ENCODE data around the gene GABBR2.

The GABBR2 gene

DNA sequence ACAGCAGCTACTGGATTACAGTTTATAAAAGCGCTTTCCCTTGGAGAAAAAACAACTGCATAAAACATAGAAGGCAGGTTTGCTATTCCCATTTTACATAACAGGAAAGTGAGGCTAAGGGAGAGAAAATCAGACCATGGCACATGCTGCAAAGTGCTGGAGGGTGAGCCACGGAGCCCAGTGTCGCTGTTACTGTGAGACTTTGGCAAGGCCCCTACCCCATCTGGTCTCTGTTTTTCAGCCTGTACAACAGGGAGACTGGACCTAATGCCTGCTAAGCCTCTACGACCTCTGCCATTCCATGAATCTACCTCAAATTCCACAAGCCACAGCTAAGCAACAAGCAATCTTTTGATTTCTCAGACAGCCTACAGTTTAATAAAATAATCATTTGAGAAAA lies 139.2 kb downstream of the GABBR2 start:
- POLR2A ChIA-PET (ENCODE audit: low non-redundant PET), result no interaction called here
- H3K27ac ChIP-seq, result no peak overlapping the region
- CTCF ChIA-PET, result no interaction called here
- no peak for DNase-seq (ENCODE audit: low spot score)
- TF ChIP-seq, protein P1, sequence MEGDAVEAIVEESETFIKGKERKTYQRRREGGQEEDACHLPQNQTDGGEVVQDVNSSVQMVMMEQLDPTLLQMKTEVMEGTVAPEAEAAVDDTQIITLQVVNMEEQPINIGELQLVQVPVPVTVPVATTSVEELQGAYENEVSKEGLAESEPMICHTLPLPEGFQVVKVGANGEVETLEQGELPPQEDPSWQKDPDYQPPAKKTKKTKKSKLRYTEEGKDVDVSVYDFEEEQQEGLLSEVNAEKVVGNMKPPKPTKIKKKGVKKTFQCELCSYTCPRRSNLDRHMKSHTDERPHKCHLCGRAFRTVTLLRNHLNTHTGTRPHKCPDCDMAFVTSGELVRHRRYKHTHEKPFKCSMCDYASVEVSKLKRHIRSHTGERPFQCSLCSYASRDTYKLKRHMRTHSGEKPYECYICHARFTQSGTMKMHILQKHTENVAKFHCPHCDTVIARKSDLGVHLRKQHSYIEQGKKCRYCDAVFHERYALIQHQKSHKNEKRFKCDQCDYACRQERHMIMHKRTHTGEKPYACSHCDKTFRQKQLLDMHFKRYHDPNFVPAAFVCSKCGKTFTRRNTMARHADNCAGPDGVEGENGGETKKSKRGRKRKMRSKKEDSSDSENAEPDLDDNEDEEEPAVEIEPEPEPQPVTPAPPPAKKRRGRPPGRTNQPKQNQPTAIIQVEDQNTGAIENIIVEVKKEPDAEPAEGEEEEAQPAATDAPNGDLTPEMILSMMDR (conservative IDR thresholded peaks at IDR 0.05; ENCODE audit: low read depth), result no peak

DNA sequence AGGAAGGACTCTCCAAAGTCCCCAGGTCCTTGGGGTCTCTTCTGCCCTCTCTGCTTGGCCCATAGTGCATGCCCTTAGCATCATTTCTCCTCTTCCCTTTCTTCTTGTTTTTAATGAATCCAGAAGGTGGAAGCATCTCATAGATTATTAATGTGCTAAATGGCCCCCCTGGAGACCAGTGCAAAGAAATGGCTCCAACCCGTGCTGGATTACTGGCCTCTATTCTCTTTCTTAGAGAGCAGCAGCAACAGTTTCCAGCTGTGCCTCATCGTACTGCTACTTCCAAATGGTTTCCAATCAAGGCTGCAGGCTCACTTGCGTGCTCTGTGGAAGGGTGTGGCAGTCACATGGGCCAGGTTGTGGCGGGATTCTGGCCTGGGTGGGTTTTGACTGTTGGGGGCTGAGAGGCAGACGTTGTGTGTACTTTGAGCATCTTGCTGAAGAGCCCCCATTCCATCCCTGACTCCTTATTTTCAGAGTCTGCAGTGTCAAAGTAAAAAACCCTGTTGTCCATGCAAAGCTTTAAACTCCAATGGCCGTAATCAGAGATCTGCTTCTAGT lies 139.7 kb downstream of the GABBR2 start:
- no peak overlapping the region for H3K27ac ChIP-seq
- DNase-seq (ENCODE audit: low spot score), result no peak
- ChIA-PET POLR2A (ENCODE audit: low non-redundant PET) (no interaction called here), CTCF (no interaction called here)
- TF ChIP-seq, protein P1 (conservative IDR thresholded peaks at IDR 0.05; ENCODE audit: low read depth), result no peak

DNA sequence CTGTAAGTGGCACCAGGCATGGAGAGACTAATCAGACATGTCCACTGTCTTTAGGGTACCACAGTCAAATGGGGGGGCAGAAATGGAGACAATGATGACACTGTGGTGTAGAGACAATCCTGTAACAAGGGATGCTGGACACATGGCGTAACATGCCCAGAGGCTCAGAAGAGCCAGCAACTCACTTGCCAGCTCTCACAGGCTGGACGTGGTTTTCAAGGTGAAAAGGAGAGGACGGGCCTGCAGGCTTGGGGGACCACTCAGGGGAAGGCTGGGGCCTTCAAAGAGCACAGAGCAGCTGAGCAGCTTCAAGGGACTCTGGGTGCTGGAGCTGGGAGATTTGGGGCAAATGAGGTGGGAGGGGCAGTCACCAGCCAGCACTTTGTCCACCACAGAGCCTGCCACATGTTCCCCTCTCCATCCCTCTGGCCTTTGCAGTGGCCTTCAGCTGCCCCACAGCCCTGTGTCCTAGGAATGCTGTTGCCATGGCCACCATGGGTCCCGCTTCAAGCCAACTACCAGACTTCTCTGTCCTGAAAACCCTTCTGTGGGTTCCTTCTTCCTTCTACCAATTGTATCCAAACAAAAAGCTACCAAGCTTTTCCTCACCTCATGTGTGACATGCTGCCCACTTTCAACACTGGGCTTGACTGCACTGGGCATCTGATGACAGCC lies 140.4 kb downstream of the GABBR2 start:
- CTCF ChIA-PET, result no interaction called here
- no peak for DNase-seq (ENCODE audit: low spot score)
- POLR2A ChIA-PET (ENCODE audit: low non-redundant PET), result no interaction called here
- H3K27ac ChIP-seq, result no peak overlapping the region
- TF ChIP-seq, protein P1 (conservative IDR thresholded peaks at IDR 0.05; ENCODE audit: low read depth), result no peak

DNA sequence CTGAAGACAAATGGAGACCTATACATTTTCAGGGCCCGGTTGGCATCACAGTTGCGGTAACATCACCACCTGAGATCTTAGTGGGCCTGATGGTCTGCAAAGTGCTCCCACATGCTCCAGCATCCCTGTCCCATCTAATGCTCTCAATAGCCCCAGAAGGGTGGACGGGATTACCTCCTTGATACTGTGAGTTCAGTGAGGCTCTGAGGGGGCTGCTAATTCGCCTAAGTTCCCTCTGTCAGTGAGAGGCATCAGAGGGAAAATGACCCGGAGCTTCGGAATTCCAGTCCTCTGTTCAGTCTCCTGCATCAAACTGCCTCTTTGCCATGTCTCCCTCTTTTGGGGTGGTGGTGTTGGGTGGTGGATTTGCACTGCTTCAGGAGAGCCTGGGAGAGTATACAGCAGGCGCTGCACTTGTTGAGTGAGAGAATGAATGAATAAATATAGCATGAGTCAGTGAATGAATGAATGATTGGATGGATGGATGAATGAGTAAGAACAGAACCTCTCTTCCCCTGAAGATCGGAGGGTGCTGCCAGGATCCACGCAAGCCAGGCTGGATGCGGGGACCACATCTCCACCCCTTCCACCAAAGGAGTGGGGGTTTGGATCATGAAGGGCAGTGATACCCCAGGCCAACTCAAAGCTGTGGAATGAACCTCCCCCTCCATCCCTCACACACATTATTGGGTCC lies 141.0 kb downstream of the GABBR2 start:
- no peak for DNase-seq (ENCODE audit: low spot score)
- no peak overlapping the region for H3K27ac ChIP-seq
- ChIA-PET CTCF (no interaction called here), POLR2A (ENCODE audit: low non-redundant PET) (no interaction called here)
- TF ChIP-seq, protein P1 (conservative IDR thresholded peaks at IDR 0.05; ENCODE audit: low read depth), result no peak

DNA sequence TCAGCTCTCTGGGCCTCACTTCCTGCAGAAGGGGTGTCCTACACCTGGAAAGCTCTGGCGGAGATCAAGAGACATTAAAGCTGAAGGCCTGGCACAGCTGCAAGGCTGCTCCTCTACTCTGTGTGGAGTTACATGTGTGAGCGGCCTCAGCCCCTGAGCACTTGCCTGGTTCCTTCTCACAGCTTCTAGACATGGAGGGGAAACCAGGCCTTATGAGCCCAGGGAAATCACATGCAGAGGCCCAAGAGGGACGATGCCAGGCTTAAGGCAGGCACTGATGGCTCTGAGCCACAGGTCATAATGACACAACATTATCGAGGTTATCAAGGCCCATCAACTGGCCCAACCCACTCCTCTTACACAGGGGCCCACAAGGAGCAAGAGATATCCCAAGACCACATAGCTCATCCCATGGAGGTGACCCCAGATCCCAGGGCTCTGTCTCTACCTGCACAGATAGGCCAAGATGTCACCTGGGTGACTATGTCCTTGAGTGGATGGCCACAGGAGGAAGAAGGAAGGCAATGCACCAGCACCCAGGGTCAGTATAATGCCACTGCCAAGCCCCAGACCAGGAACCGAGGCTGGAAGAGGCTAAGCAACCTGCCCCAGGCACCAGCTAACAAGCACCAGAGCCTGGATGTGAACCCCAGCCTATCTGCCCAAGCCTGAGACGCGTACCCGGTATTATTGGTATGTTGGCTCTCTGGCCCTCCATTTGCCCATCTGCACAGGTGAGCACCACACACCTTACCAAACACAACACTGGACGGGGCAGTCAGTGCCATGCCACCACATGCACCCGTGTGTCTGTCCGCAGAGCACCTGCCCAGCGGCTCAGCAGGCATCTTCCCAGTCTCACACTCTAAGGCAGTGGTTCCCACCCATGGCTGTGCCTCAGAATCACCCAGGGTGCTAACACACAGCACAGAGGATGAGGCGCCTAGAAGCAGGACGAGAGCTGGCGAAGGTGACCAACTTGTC lies 143.3 kb downstream of the GABBR2 start:
- POLR2A ChIA-PET (ENCODE audit: low non-redundant PET), result no interaction called here
- TF ChIP-seq, protein P1 (conservative IDR thresholded peaks at IDR 0.05; ENCODE audit: low read depth), result no peak
- no peak for DNase-seq (ENCODE audit: low spot score)
- H3K27ac ChIP-seq, result no peak overlapping the region
- CTCF ChIA-PET, result interaction anchor here (0.5 to 0.7 kb wide), 2 partner anchors 10 to 124 kb away, joined by 3 to 4 read pairs; no protein-coding TSS in a partner anchor

DNA sequence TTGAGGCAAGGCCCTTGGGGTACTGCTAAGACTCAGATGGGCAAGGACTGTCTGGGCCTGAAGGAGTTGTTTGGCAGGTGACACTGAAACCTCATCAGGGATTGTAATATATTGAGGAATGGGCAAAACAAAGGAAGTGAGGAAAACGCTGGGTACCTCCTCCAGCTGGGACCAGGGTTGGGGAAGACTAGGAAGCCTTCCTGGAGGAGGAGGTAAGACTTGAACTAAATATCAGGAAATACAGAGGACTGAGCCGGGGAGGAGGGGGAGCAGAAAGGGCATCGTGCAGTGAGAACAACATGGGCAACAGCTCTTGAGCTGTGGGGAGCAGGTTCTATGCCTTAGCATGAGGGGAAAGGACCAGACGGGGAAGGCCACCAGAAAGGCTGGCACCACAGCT lies 144.0 kb downstream of the GABBR2 start:
- CTCF ChIA-PET, result interaction anchor here (0.5 to 0.7 kb wide), 2 partner anchors 9 to 125 kb away, joined by 3 to 4 read pairs; no protein-coding TSS in a partner anchor
- POLR2A ChIA-PET (ENCODE audit: low non-redundant PET), result no interaction called here
- TF ChIP-seq, protein P1 (conservative IDR thresholded peaks at IDR 0.05; ENCODE audit: low read depth), result no peak
- no peak overlapping the region for H3K27ac ChIP-seq
- no peak for DNase-seq (ENCODE audit: low spot score)

Data from RWPE1 (cell line).